Prostate gland (tissue), 2 donors: ENCODE results near the gene FAR2.

Source experiments
- POLR2A ChIP-seq: fragments of 450-650 bp; IDR thresholded peaks from one replicate; pipeline ENCODE4 v1.6.1; 2016; ENCODE audit warnings: antibody characterized with exemption, mild to moderate bottlenecking
- POLR2AphosphoS5 ChIP-seq: sonication (generic); formaldehyde crosslinking; IDR thresholded peaks from one replicate; pipeline ENCODE4 v1.6.1; 2017; ENCODE audit warnings: antibody characterized with exemption
- TF ChIP-seq, protein P1 (sequence below), 4 experiments: fragments of 200-600 bp in 2 of 4; fragments of 450-650 bp in 2 of 4; sonication (generic) in 2 of 4; IDR thresholded peaks; 1 replicate in 3 of 4; 2 replicates in 1 of 4; pipeline ENCODE4 v1.5.1; 2016 to 2019; ENCODE audit warnings: antibody characterized with exemption in 4 of 4, mild to moderate bottlenecking in 2 of 4, moderate library complexity in 2 of 4

DNA sequence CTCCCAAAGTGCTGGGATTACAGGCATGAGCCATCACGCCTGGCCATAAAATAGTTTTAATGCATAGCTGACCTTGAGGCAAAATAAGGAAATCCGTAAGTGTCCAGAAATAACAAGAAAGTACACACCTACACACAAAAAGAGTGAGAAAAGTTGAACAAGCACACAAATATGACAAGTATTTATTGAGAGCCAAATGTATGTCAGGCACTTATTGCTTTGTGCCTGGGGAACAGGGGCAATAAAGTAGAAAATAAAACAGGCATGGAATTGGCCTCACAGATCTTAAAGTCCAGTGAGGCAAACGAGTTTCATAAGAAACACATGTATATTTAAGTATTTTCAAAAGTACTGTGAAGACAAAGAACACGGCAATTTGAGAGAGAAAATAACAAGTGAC lies 128.2 kb downstream of the FAR2 start:
- TF ChIP-seq POLR2A: no peak
- TF ChIP-seq, protein P1, sequence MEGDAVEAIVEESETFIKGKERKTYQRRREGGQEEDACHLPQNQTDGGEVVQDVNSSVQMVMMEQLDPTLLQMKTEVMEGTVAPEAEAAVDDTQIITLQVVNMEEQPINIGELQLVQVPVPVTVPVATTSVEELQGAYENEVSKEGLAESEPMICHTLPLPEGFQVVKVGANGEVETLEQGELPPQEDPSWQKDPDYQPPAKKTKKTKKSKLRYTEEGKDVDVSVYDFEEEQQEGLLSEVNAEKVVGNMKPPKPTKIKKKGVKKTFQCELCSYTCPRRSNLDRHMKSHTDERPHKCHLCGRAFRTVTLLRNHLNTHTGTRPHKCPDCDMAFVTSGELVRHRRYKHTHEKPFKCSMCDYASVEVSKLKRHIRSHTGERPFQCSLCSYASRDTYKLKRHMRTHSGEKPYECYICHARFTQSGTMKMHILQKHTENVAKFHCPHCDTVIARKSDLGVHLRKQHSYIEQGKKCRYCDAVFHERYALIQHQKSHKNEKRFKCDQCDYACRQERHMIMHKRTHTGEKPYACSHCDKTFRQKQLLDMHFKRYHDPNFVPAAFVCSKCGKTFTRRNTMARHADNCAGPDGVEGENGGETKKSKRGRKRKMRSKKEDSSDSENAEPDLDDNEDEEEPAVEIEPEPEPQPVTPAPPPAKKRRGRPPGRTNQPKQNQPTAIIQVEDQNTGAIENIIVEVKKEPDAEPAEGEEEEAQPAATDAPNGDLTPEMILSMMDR (IDR thresholded peaks at IDR 0.05): no peak
- TF ChIP-seq POLR2AphosphoS5: no peak
